Suppressor macrophage treated with lipopolysaccharide for 1 hour (primary cell): ENCODE results near the gene DUOX2.
A peak's percentile ranks its signal among the peaks of the same experiment; 100 is the strongest.
"Not testable (repeated sequence)": the region's sequence is repeated elsewhere in the genome, so short reads cannot be mapped to it uniquely, and the experiment has no call there.

ENCODE experiments used
- DNase-seq, 3 donors: peaks; one replicate each; pipeline ENCODE4 v3.0.0-alpha.2; 2020 to 2022

Gene DUOX2

DNA sequence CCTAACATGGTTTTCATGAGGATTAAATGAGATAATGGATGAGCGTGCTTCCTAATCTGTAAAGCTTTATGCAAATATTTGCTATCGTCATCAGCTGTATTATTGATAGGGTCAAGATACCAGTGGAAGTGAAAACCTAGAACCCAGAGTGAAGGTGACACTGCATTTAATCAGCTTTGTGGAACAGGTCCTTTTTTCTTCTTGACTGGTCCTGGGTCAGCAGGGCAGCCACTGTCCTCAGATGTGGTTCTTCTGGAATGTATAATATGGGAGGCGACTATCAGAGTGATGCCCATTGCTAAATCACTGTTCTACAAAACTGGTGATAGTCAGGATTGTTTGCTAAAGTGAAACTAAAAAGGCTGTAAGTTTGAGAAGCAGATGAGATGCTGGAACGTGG is 49.6 kb downstream of the DUOX2 start:
- DNase-seq = no peak

DNA sequence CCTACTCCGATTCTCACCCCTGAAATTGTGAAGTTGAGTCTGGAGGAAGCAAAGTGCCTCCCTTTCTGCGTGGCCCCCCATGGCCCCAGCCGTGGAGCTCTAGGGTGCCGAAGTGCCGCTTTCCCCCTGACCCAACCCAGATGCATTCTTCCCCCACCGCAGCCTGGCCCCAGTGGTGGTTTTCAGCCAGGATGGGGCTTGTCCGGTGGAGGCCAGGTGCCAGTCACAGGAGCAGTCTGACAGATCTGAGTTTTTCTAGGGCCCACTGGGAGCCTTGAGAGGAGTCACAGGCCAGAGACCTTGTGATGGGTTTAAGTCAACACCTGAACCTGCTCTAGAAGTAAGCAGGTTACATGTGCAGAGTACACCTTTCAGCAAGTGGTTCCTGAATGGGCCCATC is 51.7 kb downstream of the DUOX2 start:
- not testable (repeated sequence) for DNase-seq

DNA sequence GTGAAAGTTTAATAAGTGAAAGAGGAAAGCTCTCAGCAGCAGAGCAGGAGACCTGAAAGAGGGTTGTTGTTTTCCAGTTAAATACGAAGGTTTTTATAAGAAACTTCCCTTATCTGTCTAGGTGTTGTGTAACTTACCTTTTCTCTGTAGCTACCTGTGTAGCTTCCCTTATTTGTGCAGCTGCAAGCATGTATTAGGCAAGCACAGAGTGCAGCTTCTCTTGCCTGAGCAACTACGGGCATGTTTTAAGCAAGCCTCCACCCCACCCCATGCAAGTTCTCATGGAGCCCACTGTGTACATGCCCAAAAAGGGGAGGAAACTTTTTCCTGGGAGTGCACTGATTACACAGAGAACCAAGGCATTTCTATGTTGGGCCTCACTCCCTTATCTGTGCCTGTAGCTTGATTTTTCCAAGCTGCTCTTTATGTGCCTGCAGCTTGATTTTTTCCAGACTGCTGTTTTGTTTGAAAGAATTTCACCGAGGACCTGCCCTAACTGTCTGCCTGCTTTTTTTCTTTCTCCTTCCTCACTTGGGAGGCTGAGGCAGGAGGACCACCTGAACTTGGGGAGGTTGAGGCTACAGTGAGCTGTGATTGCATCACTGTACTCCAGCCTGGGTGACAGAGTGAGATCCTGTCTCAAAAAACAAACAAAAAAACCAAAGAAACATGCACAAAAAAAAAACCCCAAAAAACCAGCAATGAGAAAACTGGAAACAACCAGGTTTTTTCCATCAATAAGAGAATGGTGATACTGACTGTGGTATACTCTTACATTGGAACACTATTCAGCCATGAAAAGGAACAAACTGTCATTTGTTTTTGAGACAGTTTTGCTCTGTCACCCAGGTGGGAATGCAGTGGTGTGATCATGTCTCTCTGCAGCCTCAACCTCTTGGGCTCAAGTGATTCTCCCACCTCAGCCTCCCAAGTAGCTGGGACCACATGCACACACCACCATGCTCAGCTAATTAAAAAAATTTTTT is 55.0 kb downstream of the DUOX2 start:
- DNase-seq = peak in 2 of 3 donors; percentile 9 to 36

DNA sequence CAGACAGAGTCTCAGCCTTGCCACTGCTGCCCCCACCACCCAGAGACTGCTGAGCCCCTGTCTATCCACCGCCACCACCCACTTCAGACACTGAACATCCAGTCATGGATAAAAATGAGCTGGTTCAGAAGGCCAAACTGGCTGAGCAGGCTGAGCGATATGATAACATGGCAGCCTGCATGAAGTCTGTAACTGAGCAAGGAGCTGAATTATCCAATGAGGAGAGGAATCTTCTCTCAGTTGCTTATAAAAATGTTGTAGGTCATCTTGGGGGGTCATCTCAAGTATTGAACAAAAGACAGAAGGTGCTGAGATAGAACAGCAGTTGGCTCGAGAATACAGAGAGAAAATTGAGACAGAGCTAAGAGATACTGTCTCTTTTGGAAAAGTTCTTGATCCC is 61.3 kb downstream of the DUOX2 start:
- DNase-seq = not testable (repeated sequence)

DNA sequence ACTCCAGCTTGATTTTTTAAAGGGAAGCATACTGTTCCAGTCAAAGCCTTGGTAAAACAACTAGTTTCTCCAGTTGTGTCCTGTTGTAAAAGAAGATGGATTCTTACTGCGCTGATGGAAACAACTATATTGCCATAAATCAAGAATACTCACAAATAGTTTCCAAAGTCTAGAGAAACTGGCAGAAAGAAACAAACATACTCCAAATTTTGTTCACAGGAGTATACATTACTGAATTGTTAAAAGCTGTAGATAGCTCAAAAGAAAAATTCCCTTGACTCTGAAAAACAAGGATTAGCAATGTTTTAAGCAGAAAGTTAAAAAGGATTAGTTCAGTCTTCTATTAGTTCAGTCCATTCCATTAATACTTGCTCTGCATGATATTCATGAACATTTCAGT is 63.4 kb downstream of the DUOX2 start:
- no peak for DNase-seq

DNA sequence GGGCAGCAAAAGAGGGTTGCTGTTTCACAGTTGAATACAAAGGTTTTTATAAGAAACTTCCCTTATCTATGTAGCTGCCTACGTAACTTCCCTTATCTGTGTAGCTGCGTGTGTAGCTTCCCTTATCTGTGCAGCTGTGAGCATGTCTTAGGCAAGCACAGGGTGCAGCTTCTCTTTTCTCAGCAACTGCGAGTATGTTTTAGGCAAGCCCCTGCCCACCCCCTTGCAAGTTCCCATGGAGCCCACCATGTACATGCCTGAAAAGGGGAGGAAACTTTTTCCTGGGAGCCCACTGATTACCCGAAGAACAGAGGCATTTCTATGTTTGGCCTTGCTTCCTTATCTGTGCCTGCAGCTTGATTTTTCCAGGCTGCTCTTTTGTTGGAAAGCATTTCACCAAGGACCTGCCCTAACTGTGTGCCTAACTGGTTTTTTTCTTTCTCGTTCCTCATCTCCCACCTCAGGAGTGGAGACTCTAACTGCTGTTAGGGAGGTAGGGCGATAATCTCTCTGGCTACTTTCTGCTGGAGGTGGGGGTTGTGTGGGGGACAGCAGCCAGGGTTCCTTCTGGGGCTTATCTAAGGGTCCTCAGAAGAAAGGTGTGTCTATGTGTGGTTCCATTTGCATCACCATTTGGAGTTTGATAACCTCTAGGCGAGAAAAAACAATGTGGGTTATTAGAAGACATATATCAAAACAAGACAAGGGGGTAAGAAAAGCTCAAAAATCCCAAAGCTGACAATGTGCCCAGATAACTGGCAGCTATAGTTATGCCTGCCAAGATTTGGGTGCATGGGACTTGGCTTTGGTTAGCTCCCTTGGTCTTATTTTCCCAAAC is 65.0 kb downstream of the DUOX2 start:
- peak; percentile 80 to 88 (median 81) for DNase-seq

DNA sequence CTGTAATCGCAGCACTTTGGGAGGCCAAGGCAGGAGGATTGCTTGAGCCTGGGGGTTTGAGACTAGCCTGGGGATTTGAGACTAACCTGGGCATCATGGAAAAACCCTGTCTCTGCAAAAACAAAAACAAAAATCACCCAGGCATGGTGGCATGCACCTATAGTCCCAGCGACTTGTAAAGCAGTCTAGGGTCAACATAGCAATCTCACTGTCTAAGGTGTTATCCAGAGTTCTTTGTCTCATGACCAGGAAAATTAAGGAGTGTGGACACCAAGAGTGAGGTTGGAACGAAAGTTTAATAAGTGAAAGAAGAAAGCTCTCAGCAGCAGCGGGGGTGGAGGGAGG is 65.6 kb downstream of the DUOX2 start:
- not testable (repeated sequence) for DNase-seq

DNA sequence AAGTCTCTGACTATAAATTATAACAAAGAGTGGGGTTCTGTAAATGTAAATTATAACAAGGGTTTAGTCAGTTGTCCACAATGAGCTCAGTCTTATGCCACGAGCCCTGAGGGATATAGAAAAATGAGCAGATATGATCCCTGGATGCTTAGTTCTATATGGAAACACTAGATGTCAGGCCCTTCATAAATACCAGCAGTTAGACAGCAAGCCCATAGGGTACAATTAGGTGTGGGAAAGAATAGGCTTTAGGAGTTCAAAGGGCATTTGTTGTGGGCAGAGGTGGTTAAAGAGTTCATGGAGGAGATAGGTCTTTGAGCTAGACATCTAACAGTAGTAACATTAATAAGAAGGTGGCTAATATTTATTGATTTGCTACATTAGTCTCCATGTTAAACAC is 69.7 kb downstream of the DUOX2 start:
- DNase-seq = not testable (repeated sequence)

DNA sequence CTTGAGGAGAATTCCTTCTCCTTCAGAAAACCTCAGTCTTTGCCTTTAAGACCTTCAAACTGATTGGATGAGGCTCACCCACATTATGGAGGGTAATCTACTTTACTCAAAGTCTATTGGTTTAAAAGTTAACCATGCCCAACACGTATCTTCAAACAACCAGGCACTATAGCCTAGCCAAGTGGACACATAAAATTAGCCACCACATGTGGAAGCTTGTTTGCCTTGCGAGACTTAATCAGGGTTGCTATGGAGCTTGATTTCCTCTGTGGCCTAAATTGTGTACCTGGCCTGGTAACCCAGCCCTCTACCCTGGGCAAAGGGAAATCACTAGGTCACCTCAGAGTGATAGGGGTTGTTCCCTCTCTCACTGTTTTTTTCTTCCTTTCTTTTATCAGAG is 71.1 kb downstream of the DUOX2 start:
- DNase-seq = not testable (repeated sequence)
